Hepatocyte (in vitro differentiated cells): Measurements from ENCODE around the gene AUTS2. TPM values are rescaled to one million over a fixed set of nuclear protein-coding genes. Genes with fewer than 3 reads are reported as not detected.

Experiments
- DNase-seq: peaks from one replicate; pipeline ENCODE4 v3.0.0-alpha.2; 2016; ENCODE audit warnings: low spot score
- H2AFZ ChIP-seq: fragments of 200-600 bp; sonication (generic); 2 replicates; pipeline ENCODE4 v1.6.0; 2016; ENCODE audit warnings: antibody characterized with exemption, mild to moderate bottlenecking
- H3K27ac ChIP-seq: fragments of 200-600 bp; sonication (generic); 2 replicates; pipeline ENCODE4 v1.5.1; 2016; ENCODE audit warnings: mild to moderate bottlenecking
- H3K27me3 ChIP-seq: fragments of 200-600 bp; sonication (generic); 2 replicates; pipeline ENCODE4 v1.6.1; 2016
- H3K36me3 ChIP-seq: fragments of 200-600 bp; sonication (generic); replicated peaks from 2 replicates; pipeline ENCODE4 v1.5.1; 2016; ENCODE audit warnings: low read depth; ENCODE audit not compliant: insufficient read depth
- H3K4me1 ChIP-seq: fragments of 200-600 bp; sonication (generic); 2 replicates; pipeline ENCODE4 v1.5.1; 2016; ENCODE audit warnings: mild to moderate bottlenecking, moderate library complexity; ENCODE audit not compliant: insufficient read depth
- H3K4me2 ChIP-seq: fragments of 200-600 bp; sonication (generic); 2 replicates; pipeline ENCODE4 v1.6.0; 2016
- H3K4me3 ChIP-seq: fragments of 200-600 bp; sonication (generic); 2 replicates; pipeline ENCODE4 v1.5.1; 2016; ENCODE audit warnings: mild to moderate bottlenecking
- H3K79me2 ChIP-seq: fragments of 200-600 bp; sonication (generic); 2 replicates; pipeline ENCODE4 v1.6.0; 2017; ENCODE audit warnings: mild to moderate bottlenecking
- H3K9me2 ChIP-seq: fragments of 200-600 bp; sonication (generic); replicated peaks from 2 replicates; pipeline ENCODE4 v1.6.0; 2017; ENCODE audit warnings: mild to moderate bottlenecking; ENCODE audit not compliant: insufficient read depth
- H3K9me3 ChIP-seq: fragments of 200-600 bp; sonication (generic); 2 replicates; pipeline ENCODE4 v1.5.1; 2016; ENCODE audit warnings: low read depth, mild to moderate bottlenecking
- H4K20me1 ChIP-seq: fragments of 200-600 bp; sonication (generic); 2 replicates; pipeline ENCODE4 v1.6.0; 2016; ENCODE audit warnings: mild to moderate bottlenecking; ENCODE audit not compliant: insufficient read depth, poor library complexity, severe bottlenecking
- EZH2 ChIP-seq: fragments of 200-600 bp; sonication (generic); IDR thresholded peaks from 2 replicates; pipeline ENCODE4 v1.6.1; 2016; ENCODE audit warnings: antibody characterized with exemption, mild to moderate bottlenecking, borderline replicate concordance
- EZH2phosphoT487 ChIP-seq: fragments of 200-600 bp; sonication (generic); IDR thresholded peaks from one replicate; pipeline ENCODE4 v1.6.1; 2018; ENCODE audit warnings: antibody characterized with exemption, mild to moderate bottlenecking, low read depth, moderate library complexity; ENCODE audit not compliant: unreplicated experiment, severe bottlenecking
- WGBS: methylation state at CpG from one replicate; pipeline ENCODE4 v1.1.6; 2016; ENCODE audit warnings: low lambda C conversion rate; ENCODE audit errors: missing lambda C conversion rate; 5-methylcytosine and 5-hydroxymethylcytosine counted together
- polyA plus RNA-seq: library from polyadenylated mRNA; unstranded; fragments of >200 nt; fragmentation: Nextera tagmentation; extraction: Ambion mirVana; gene quantifications from 2 replicates; pipeline ENCODE4 v1.2.1, GENCODE V29; 2016
- total RNA-seq: library from RNA; depleted of rRNA; stranded (reverse); fragments of >200 nt; gene quantifications from 2 replicates; pipeline ENCODE4 v1.2.3, GENCODE V29; 2014
- TF ChIP-seq, protein P1 (sequence below): fragments of 200-600 bp; sonication (generic); IDR thresholded peaks from 2 replicates; pipeline ENCODE4 v1.5.1; 2016; ENCODE audit warnings: antibody characterized with exemption, mild to moderate bottlenecking; ENCODE audit not compliant: poor library complexity

Gene AUTS2
- total and polyA plus RNA-seq, 2 experiments from 2014 or later: 34.4 to 40.9 TPM

DNA sequence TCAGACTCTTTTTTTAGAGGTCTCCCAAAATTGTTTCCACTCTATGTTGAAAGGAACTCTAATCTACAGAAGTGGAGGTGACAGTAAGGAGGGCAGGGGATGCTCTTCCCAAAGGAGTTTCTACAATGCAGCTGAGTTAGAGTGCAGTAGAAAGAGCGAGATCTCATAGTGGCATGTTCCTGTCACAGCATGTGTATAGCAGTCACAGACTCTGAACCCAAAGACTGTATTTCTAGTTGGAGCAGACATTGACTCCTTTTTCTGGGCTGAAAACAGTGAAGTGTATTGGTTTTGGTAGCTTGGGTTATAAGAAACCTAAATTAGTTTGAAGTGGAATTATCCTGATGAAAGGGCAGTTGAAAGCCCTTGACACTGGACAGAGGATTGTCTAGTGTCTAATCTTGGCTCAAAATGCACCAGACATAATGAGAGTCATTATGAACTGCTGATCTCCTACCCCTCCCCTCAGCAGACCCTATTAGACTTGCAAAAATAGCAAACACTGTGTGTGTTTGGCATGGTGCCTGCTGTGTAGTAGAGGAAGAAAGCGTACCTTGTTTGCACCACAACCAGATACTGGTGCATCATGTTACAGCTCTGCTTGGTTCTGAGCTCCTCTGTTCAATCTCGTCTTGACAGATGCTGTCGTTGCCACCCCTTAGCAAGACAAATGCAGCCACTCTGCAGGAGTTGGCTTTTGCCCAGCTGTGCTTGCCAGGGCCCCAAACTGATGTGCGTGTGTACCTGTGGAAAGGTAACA is 336.0 kb downstream of the AUTS2 start:
- no peak for DNase-seq
- Histone ChIP-seq H2AFZ (no peak overlapping the region), H3K27me3 (no peaks in the 10 kb centered on the region)

DNA sequence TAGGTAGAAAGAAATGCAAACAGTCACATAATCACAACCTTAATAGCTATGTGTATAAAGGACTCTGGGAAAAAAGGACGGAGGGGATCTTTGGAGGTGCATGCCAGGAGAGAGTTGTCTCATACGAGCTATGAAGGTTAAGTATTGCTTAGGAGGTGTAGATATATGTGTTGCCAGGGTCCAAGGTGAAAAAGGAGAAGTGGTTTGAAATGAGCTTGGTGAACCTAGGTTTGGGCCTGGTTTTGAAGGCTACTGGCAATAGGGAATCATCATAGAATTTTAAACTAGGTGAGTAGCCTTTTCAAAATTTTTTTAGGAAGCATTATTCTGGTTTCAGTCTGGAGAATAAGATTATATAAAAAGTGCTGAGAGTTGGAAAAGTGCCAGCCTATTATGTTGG is 336.8 kb downstream of the AUTS2 start:
- Histone ChIP-seq H3K4me1 (peaks cover 11% of the 10 kb centered on the region), H3K4me3 (no peak overlapping the region), H3K9me2 (no peaks in the 10 kb centered on the region), H3K36me3 (no peaks in the 10 kb centered on the region), H3K79me2 (no peaks in the 10 kb centered on the region), H3K27me3 (no peaks in the 10 kb centered on the region), H2AFZ (no peak overlapping the region), H3K4me2 (no peak overlapping the region), H3K9me3 (no peaks in the 10 kb centered on the region), H4K20me1 (no peaks in the 10 kb centered on the region), H3K27ac (no peak overlapping the region)
- 87% methylated on average over 2 of the region's 2 CpGs for WGBS
- no peak for DNase-seq
- TF ChIP-seq, protein P1, sequence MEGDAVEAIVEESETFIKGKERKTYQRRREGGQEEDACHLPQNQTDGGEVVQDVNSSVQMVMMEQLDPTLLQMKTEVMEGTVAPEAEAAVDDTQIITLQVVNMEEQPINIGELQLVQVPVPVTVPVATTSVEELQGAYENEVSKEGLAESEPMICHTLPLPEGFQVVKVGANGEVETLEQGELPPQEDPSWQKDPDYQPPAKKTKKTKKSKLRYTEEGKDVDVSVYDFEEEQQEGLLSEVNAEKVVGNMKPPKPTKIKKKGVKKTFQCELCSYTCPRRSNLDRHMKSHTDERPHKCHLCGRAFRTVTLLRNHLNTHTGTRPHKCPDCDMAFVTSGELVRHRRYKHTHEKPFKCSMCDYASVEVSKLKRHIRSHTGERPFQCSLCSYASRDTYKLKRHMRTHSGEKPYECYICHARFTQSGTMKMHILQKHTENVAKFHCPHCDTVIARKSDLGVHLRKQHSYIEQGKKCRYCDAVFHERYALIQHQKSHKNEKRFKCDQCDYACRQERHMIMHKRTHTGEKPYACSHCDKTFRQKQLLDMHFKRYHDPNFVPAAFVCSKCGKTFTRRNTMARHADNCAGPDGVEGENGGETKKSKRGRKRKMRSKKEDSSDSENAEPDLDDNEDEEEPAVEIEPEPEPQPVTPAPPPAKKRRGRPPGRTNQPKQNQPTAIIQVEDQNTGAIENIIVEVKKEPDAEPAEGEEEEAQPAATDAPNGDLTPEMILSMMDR: no peak
- TF ChIP-seq EZH2phosphoT487 (no peak), EZH2 (no peak)

More for the DNA sequence above, 336.0 kb downstream of the AUTS2 start:
- Histone ChIP-seq H3K4me1 (peaks cover 11% of the 10 kb centered on the region), H4K20me1 (no peaks in the 10 kb centered on the region), H3K79me2 (no peaks in the 10 kb centered on the region), H3K9me3 (no peaks in the 10 kb centered on the region), H3K36me3 (no peaks in the 10 kb centered on the region), H3K27ac (no peak overlapping the region), H3K4me3 (no peak overlapping the region), H3K9me2 (no peaks in the 10 kb centered on the region), H3K4me2 (no peak overlapping the region)
- 48% methylated on average over 5 of the region's 5 CpGs for WGBS
- TF ChIP-seq, protein P1: no peak
- TF ChIP-seq EZH2phosphoT487 (no peak), EZH2 (no peak)

DNA sequence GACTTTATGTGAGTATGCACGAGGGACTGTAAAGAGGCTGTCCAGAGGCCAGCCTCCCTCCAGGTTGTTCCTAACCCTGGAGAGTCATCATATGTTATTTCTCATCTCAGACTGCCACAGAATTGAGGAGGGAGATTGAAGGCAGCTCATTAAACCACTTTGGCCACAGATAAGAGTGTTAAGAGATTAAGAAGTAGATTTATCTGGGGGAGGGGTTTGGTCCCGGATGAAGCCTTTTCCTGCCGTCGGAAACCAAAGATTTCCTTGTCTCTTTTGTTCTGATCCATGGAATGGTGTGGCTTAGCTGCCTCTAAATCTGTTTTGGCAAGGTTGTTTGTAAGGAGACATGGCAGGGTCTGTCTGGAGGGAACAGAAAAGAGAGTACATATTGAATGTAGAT is 338.8 kb downstream of the AUTS2 start:
- H3K4me3 ChIP-seq: no peak overlapping the region
- no peaks in the 10 kb centered on the region for H3K36me3 ChIP-seq
- TF ChIP-seq, protein P1: no peak
- TF ChIP-seq EZH2 (no peak), EZH2phosphoT487 (no peak)
- H2AFZ ChIP-seq: no peak overlapping the region
- H3K9me3 ChIP-seq: no peaks in the 10 kb centered on the region
- no peak overlapping the region for H3K27ac ChIP-seq
- no peaks in the 10 kb centered on the region for H4K20me1 ChIP-seq
- no peak overlapping the region for H3K4me2 ChIP-seq
- DNase-seq: no peak
- H3K79me2 ChIP-seq: no peaks in the 10 kb centered on the region
- H3K9me2 ChIP-seq: no peaks in the 10 kb centered on the region
- whole genome bisulfite sequencing: 50% methylated on average over 4 of the region's 4 CpGs
- H3K4me1 ChIP-seq: peaks cover 11% of the 10 kb centered on the region
- no peaks in the 10 kb centered on the region for H3K27me3 ChIP-seq
